HG03159 (cell line): ENCODE results near the gene IL3RA.
"Not testable (repeated sequence)": the region's sequence is repeated elsewhere in the genome, so short reads cannot be mapped to it uniquely, and the experiment has no call there.

Experiments used
- ATAC-seq: cut with Tn5 transposase; IDR thresholded peaks from one replicate; pipeline ENCODE4 v1.9.1; 2021; ENCODE audit warnings: mild to moderate bottlenecking, moderate library complexity; ENCODE audit not compliant: unreplicated experiment

IL3RA gene

GRCh38 chrX:1327651-1328304 is 8.8 kb upstream of the IL3RA start:
- no peak for ATAC-seq

GRCh38 chrX:1330605-1331004 is 6.0 kb upstream of the IL3RA start:
- no peak for ATAC-seq

- not testable (repeated sequence) for ATAC-seq
Observed at GRCh38 chrX:1332433-1332832, 4.2 kb upstream of the IL3RA start.

GRCh38 chrX:1334854-1335253 is 1.7 kb upstream of the IL3RA start:
- ATAC-seq: no peak

GRCh38 chrX:1336948-1337779 is 579 bp downstream of the IL3RA start:
- ATAC-seq: peak; percentile 40

GRCh38 chrX:1341545-1342184 is 5.1 kb downstream of the IL3RA start:
- no peak for ATAC-seq

GRCh38 chrX:1349606-1350005 is 13.0 kb downstream of the IL3RA start:
- ATAC-seq: not testable (repeated sequence)

GRCh38 chrX:1351981-1352714 is 15.6 kb downstream of the IL3RA start:
- ATAC-seq: no peak

GRCh38 chrX:1354036-1355019 is 17.7 kb downstream of the IL3RA start:
- ATAC-seq: no peak

- no peak for ATAC-seq
Observed at GRCh38 chrX:1355131-1356046, 18.8 kb downstream of the IL3RA start.

GRCh38 chrX:1357993-1358392 is 21.4 kb downstream of the IL3RA start:
- no peak for ATAC-seq

GRCh38 chrX:1358793-1359476 is 22.4 kb downstream of the IL3RA start:
- no peak for ATAC-seq

- ATAC-seq: no peak
Observed at GRCh38 chrX:1359477-1359873, 22.9 kb downstream of the IL3RA start.

- ATAC-seq: no peak
Observed at GRCh38 chrX:1360171-1360570, 23.6 kb downstream of the IL3RA start.

- no peak for ATAC-seq
Observed at GRCh38 chrX:1361275-1361674, 24.7 kb downstream of the IL3RA start.

- ATAC-seq: no peak
Observed at GRCh38 chrX:1361910-1362309, 25.3 kb downstream of the IL3RA start.

- not testable (repeated sequence) for ATAC-seq
Observed at GRCh38 chrX:1366363-1366762, 29.8 kb downstream of the IL3RA start.

- no peak for ATAC-seq
Observed at GRCh38 chrX:1368385-1368698, 31.8 kb downstream of the IL3RA start.
